Measurements from ENCODE around the gene PJA2. TPM values are rescaled to one million over a fixed set of nuclear protein-coding genes. Genes with fewer than 3 reads are reported as not detected.

The PJA2 gene, protein sequence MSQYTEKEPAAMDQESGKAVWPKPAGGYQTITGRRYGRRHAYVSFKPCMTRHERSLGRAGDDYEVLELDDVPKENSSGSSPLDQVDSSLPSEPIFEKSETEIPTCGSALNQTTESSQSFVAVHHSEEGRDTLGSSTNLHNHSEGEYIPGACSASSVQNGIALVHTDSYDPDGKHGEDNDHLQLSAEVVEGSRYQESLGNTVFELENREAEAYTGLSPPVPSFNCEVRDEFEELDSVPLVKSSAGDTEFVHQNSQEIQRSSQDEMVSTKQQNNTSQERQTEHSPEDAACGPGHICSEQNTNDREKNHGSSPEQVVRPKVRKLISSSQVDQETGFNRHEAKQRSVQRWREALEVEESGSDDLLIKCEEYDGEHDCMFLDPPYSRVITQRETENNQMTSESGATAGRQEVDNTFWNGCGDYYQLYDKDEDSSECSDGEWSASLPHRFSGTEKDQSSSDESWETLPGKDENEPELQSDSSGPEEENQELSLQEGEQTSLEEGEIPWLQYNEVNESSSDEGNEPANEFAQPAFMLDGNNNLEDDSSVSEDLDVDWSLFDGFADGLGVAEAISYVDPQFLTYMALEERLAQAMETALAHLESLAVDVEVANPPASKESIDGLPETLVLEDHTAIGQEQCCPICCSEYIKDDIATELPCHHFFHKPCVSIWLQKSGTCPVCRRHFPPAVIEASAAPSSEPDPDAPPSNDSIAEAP
- 10 to 100 TPM in 1 of 2 donors, 1 to 10 TPM in 1; 8.5 to 21.8 TPM for polyA plus RNA-seq

DNA sequence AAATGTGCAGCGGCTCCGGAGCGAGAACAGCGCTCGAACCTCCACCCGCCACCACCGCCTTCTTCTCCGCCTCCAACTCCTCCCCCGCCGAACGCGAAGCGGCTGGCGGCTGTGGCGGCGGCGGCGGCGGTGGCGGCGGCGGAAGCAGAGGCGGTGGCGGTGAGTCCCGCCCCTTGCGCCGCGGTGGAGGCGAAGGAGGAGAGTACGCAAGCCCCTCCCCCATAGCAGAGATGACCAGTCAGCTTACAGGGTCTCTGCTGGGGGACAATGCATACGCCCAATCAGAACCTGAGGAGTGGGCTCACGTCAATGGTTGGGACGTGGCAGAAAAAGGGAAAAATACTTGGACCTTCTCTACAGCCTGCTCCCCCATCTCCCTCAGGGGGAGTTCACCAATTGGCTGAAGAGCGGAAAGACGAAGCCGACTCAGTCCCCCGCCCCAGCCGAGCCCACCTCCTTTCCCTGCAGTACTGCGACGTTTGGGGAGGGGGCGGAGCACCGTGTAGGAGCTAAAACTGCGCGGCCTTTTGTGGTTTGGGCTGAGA is at the start of gene PJA2:
TSS of gene PJA2 (minus strand) at position 131 of the 545 bp plus-strand sequence. CDS start 26,541 bp downstream, outside the sequence.
- Histone ChIP-seq H3K9me3 (ENCODE audit: control insufficient read depth in 2 of 2, insufficient read depth in 1 of 2, low read depth in 1 of 2, low read length in 1 of 2) (no peaks in the 10 kb centered on the region), H3K27me3 (ENCODE audit: control insufficient read depth in 1 of 2, insufficient read depth in 2 of 2, low read length in 2 of 2) (no peaks in the 10 kb centered on the region), H3K4me3 (ENCODE audit: low read depth in 1 of 2, low read length in 2 of 2) (peak within 1 kb of the TSS; percentile 85 to 87), H3K36me3 (ENCODE audit: control insufficient read depth in 2 of 2, insufficient read depth in 2 of 2, low read length in 1 of 2) (no peaks in the 10 kb centered on the region), H3K4me1 (ENCODE audit: control insufficient read depth in 2 of 2, insufficient read depth in 2 of 2, low read length in 1 of 2) (no peaks in the 10 kb centered on the region), H3K27ac (ENCODE audit: low read depth in 2 of 2, low read length in 1 of 2) (peak within 1 kb of the TSS; percentile 99 to 100)
- WGBS, 2 donors = 1% methylated on average over 40 to 44 of the region's 44 CpGs

DNA sequence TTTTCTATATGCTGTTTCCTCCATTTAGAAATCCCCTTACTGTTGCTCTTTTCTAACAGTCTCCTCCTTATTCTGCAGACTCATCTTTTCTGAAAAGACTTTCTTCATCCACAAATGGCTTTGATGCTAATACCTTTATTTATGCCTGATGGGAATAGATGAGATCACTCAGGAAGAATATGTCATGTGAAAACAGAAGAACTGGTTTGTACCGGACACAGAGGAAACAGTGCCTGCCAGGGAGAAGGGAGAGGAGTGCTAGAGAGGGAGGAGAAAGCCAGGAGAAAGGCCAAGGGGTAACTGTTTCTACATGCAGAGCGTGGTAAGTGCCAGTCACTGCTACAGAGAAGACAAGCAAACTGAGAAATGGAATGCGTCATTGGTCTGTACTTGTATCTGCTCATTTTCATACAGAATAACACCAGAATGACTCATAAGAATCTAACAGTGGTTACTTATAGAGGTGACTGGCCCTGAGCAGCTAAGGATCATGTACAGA is 45.9 kb upstream of the PJA2 start:
- peak overlapping the region in 1 of 2 donors; percentile 2 for H3K27ac ChIP-seq (ENCODE audit: low read depth in 2 of 2, low read length in 1 of 2)
- no peaks in the 10 kb centered on the region for H3K27me3 ChIP-seq (ENCODE audit: control insufficient read depth in 1 of 2, insufficient read depth in 2 of 2, low read length in 2 of 2)
- no peaks in the 10 kb centered on the region for H3K36me3 ChIP-seq (ENCODE audit: control insufficient read depth in 2 of 2, insufficient read depth in 2 of 2, low read length in 1 of 2)
- no peak overlapping the region for H3K4me3 ChIP-seq (ENCODE audit: low read depth in 1 of 2, low read length in 2 of 2)
- no peaks in the 10 kb centered on the region for H3K9me3 ChIP-seq (ENCODE audit: control insufficient read depth in 2 of 2, insufficient read depth in 1 of 2, low read depth in 1 of 2, low read length in 1 of 2)
- no peaks in the 10 kb centered on the region for H3K4me1 ChIP-seq (ENCODE audit: control insufficient read depth in 2 of 2, insufficient read depth in 2 of 2, low read length in 1 of 2)
- 8 to 25% methylated on average over 3 of the region's 3 CpGs for WGBS, 2 donors

DNA sequence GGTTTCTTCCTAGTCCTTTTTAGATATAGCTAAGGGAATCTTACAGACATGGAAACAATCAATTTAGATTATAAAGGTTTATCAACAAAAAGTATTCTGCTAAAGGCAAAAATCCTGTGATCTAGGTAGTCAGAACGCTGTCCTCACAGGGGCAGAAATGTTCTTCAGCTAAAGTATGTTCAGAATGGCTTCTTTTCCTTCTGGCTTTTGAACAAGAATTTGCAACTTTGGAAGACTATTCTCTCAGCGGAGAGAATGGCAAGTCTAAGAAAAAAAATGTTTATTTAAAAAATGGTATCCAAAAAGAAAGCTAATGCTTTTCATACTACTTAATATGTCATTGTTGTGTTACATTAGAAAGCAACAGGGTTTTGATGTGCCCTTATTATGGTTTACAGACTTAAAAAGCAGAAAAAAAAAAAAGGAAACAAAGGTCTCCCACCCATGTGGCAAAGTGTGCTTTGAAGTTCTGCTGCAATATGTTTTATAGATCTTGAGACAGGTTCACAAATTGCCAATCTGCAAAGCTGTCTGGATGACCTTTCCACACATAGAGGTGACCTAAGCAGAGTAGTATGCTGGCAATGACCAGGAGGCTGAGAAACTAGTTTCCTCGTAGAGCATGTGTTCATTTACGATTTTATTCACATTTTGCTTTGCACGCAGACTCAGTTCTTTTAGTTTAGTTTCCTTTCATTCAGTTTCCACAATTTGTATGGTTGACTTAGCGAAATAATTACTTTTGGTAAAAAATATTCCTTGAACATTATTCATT is 45.1 kb upstream of the PJA2 start:
- Histone ChIP-seq H3K4me1 (ENCODE audit: control insufficient read depth in 2 of 2, insufficient read depth in 2 of 2, low read length in 1 of 2) (no peaks in the 10 kb centered on the region), H3K27ac (ENCODE audit: low read depth in 2 of 2, low read length in 1 of 2) (peak overlapping the region in 1 of 2 donors; percentile 34), H3K36me3 (ENCODE audit: control insufficient read depth in 2 of 2, insufficient read depth in 2 of 2, low read length in 1 of 2) (no peaks in the 10 kb centered on the region), H3K27me3 (ENCODE audit: control insufficient read depth in 1 of 2, insufficient read depth in 2 of 2, low read length in 2 of 2) (no peaks in the 10 kb centered on the region), H3K9me3 (ENCODE audit: control insufficient read depth in 2 of 2, insufficient read depth in 1 of 2, low read depth in 1 of 2, low read length in 1 of 2) (no peaks in the 10 kb centered on the region), H3K4me3 (ENCODE audit: low read depth in 1 of 2, low read length in 2 of 2) (no peak overlapping the region)
- WGBS, 2 donors = 36 to 46% methylated on average over 6 of the region's 6 CpGs

DNA sequence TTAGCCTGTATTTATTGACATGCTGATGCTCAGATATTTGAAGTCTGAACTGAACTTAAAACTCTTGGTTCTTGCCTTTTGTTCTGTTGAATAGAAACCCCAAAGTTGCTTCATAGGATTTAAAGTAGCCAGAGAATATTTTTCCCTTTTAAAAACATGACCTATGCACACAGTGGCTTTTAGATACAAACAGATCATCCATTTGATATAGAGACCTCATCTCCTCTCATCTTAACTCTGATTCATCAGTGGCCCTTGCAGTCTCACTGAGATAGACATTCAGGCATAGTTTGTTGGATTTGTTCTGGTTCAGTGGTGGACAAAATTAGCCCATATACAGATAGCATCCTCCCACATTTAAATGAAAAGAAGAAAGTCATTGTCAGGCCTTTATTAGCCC is 43.5 kb upstream of the PJA2 start:
- Histone ChIP-seq H3K27ac (ENCODE audit: low read depth in 2 of 2, low read length in 1 of 2) (no peak overlapping the region), H3K4me3 (ENCODE audit: low read depth in 1 of 2, low read length in 2 of 2) (no peak overlapping the region), H3K27me3 (ENCODE audit: control insufficient read depth in 1 of 2, insufficient read depth in 2 of 2, low read length in 2 of 2) (no peaks in the 10 kb centered on the region), H3K36me3 (ENCODE audit: control insufficient read depth in 2 of 2, insufficient read depth in 2 of 2, low read length in 1 of 2) (no peaks in the 10 kb centered on the region), H3K4me1 (ENCODE audit: control insufficient read depth in 2 of 2, insufficient read depth in 2 of 2, low read length in 1 of 2) (no peaks in the 10 kb centered on the region), H3K9me3 (ENCODE audit: control insufficient read depth in 2 of 2, insufficient read depth in 1 of 2, low read depth in 1 of 2, low read length in 1 of 2) (no peaks in the 10 kb centered on the region)

DNA sequence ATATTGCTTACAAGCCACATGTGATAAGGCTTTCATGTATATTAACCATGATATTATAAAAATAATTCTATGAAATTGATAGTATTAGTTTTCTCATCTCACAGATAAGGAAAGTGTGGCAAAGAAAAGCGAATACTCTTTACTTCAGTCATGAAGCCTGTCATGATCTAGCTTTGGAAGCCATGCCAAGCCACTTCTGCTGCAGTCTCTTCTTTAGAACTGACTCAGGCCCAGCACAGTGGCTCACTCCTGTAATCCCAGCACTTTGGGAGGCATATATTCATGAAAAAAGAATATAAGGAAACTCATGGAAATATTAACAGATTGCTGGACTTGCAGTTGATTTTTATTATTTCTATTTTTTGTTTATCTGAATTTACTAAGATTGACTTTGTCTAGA is 42.9 kb upstream of the PJA2 start:
- Histone ChIP-seq H3K4me1 (ENCODE audit: control insufficient read depth in 2 of 2, insufficient read depth in 2 of 2, low read length in 1 of 2) (no peaks in the 10 kb centered on the region), H3K27ac (ENCODE audit: low read depth in 2 of 2, low read length in 1 of 2) (no peak overlapping the region), H3K27me3 (ENCODE audit: control insufficient read depth in 1 of 2, insufficient read depth in 2 of 2, low read length in 2 of 2) (no peaks in the 10 kb centered on the region), H3K4me3 (ENCODE audit: low read depth in 1 of 2, low read length in 2 of 2) (no peak overlapping the region), H3K36me3 (ENCODE audit: control insufficient read depth in 2 of 2, insufficient read depth in 2 of 2, low read length in 1 of 2) (no peaks in the 10 kb centered on the region), H3K9me3 (ENCODE audit: control insufficient read depth in 2 of 2, insufficient read depth in 1 of 2, low read depth in 1 of 2, low read length in 1 of 2) (no peaks in the 10 kb centered on the region)
- 87 to 90% methylated on average over 1 of the region's 1 CpG for WGBS, 2 donors

DNA sequence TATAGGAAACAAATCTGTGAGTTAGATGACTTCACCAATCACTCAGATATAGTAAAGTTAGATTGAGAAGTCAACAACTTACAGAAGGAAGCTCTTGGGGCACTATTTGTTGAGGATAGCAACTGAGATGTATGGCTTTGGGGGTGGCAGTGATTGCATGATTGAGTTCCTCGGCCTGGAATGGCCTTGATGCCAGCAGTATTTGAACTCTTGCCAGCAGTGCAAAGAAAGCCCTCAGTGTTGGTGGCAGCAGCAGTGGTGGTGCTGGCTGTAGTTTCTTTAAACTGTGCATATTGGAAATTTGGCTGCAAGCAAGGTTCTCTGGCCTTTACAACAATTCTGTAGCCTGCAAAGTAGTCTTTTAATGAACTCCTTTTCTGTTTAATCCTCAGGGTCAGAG is 41.4 kb upstream of the PJA2 start:
- H3K27me3 ChIP-seq (ENCODE audit: control insufficient read depth in 1 of 2, insufficient read depth in 2 of 2, low read length in 2 of 2) = no peaks in the 10 kb centered on the region
- H3K27ac ChIP-seq (ENCODE audit: low read depth in 2 of 2, low read length in 1 of 2) = no peak overlapping the region
- 14 to 18% methylated on average over 1 of the region's 1 CpG for whole genome bisulfite sequencing, 2 donors
- no peaks in the 10 kb centered on the region for H3K9me3 ChIP-seq (ENCODE audit: control insufficient read depth in 2 of 2, insufficient read depth in 1 of 2, low read depth in 1 of 2, low read length in 1 of 2)
- no peaks in the 10 kb centered on the region for H3K4me1 ChIP-seq (ENCODE audit: control insufficient read depth in 2 of 2, insufficient read depth in 2 of 2, low read length in 1 of 2)
- H3K36me3 ChIP-seq (ENCODE audit: control insufficient read depth in 2 of 2, insufficient read depth in 2 of 2, low read length in 1 of 2) = no peaks in the 10 kb centered on the region
- no peak overlapping the region for H3K4me3 ChIP-seq (ENCODE audit: low read depth in 1 of 2, low read length in 2 of 2)

DNA sequence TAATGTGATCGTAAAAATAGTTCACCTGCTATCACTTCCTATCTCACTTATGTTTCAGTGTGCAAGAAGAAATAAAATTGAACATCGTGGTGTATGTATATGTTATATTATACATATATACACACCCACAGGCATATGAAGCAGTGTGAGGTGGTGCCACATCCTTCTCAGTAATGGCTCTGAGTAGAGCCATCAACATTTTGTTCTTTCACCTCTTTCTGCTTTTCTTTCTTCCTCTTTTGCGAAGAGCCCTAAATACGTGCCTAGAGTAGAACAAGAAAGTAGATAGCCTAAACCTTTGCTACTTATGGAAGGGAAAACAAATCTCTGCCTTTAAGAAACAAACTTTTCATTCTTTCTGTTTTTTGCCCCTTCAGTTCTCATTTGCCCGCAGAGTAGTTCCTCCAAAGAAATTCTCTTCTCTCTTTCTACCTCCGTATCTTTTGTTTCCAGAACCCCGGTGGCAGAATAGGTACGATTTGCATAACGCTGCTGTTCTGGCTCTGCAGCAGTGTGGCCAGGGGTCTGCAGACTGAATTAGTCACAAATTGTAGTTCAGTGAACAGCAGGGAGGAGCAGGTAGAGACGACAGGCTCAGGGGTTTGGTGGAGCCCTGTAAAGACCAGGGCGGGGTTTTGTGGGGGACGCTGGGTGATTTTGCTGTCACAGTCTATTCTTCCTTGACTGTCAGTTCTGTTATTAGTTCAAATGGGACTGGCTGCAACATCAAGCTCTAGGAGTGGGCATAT is 40.5 kb upstream of the PJA2 start:
- no peaks in the 10 kb centered on the region for H3K27me3 ChIP-seq (ENCODE audit: control insufficient read depth in 1 of 2, insufficient read depth in 2 of 2, low read length in 2 of 2)
- H3K36me3 ChIP-seq (ENCODE audit: control insufficient read depth in 2 of 2, insufficient read depth in 2 of 2, low read length in 1 of 2) = no peaks in the 10 kb centered on the region
- no peaks in the 10 kb centered on the region for H3K4me1 ChIP-seq (ENCODE audit: control insufficient read depth in 2 of 2, insufficient read depth in 2 of 2, low read length in 1 of 2)
- WGBS, 2 donors = 69 to 75% methylated on average over 12 of the region's 12 CpGs
- no peak overlapping the region for H3K4me3 ChIP-seq (ENCODE audit: low read depth in 1 of 2, low read length in 2 of 2)
- no peaks in the 10 kb centered on the region for H3K9me3 ChIP-seq (ENCODE audit: control insufficient read depth in 2 of 2, insufficient read depth in 1 of 2, low read depth in 1 of 2, low read length in 1 of 2)
- no peak overlapping the region for H3K27ac ChIP-seq (ENCODE audit: low read depth in 2 of 2, low read length in 1 of 2)

DNA sequence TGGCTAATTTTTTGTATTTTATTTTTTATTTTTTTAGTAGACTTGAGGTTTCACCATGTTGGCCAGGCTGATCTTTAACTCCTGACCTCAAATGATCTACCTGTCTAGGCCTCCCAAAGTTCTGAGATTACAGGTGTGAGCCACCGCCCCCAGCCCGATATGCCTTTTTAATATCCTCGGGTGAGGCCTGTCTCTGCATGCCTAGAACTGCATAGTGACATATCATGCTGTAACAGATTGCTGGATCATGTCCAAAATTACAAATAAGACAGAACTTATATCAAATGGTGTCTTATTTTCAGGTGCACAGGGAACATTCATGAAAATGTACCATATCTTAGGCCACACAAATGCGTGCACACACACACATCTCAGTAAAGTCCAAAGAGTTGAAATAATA is 39.1 kb upstream of the PJA2 start:
- no peak overlapping the region for H3K4me3 ChIP-seq (ENCODE audit: low read depth in 1 of 2, low read length in 2 of 2)
- no peaks in the 10 kb centered on the region for H3K9me3 ChIP-seq (ENCODE audit: control insufficient read depth in 2 of 2, insufficient read depth in 1 of 2, low read depth in 1 of 2, low read length in 1 of 2)
- 69% methylated on average over 4 of the region's 4 CpGs for WGBS, 2 donors
- no peak overlapping the region for H3K27ac ChIP-seq (ENCODE audit: low read depth in 2 of 2, low read length in 1 of 2)
- H3K27me3 ChIP-seq (ENCODE audit: control insufficient read depth in 1 of 2, insufficient read depth in 2 of 2, low read length in 2 of 2) = no peaks in the 10 kb centered on the region
- no peaks in the 10 kb centered on the region for H3K4me1 ChIP-seq (ENCODE audit: control insufficient read depth in 2 of 2, insufficient read depth in 2 of 2, low read length in 1 of 2)
- no peaks in the 10 kb centered on the region for H3K36me3 ChIP-seq (ENCODE audit: control insufficient read depth in 2 of 2, insufficient read depth in 2 of 2, low read length in 1 of 2)

DNA sequence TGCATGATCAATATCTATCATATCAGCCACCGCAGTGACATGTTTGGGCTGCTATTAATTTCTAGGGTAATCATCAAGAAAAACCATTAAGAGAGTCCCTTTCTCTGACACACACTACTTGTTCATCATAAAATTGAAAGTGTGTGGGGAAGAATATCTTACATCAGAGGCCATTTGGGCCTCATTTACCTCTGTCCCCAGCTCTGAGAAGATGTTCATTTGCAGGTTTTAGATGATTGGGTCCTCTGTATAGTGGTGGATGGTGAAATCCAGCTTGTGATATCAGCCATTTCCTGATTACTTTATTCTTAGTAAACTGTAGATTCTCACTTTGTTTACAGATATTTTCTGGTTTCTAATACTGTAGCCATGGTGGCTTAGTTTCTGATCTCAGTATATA is 29.8 kb upstream of the PJA2 start:
- no peaks in the 10 kb centered on the region for H3K36me3 ChIP-seq (ENCODE audit: control insufficient read depth in 2 of 2, insufficient read depth in 2 of 2, low read length in 1 of 2)
- 73 to 87% methylated on average over 1 of the region's 1 CpG for WGBS, 2 donors
- no peaks in the 10 kb centered on the region for H3K4me1 ChIP-seq (ENCODE audit: control insufficient read depth in 2 of 2, insufficient read depth in 2 of 2, low read length in 1 of 2)
- no peaks in the 10 kb centered on the region for H3K9me3 ChIP-seq (ENCODE audit: control insufficient read depth in 2 of 2, insufficient read depth in 1 of 2, low read depth in 1 of 2, low read length in 1 of 2)
- no peak overlapping the region for H3K4me3 ChIP-seq (ENCODE audit: low read depth in 1 of 2, low read length in 2 of 2)
- H3K27ac ChIP-seq (ENCODE audit: low read depth in 2 of 2, low read length in 1 of 2) = no peak overlapping the region
- no peaks in the 10 kb centered on the region for H3K27me3 ChIP-seq (ENCODE audit: control insufficient read depth in 1 of 2, insufficient read depth in 2 of 2, low read length in 2 of 2)

Measured in esophagus (tissue), 2 donors.